Smooth muscle cell (in vitro differentiated cells): Measurements from ENCODE around the gene TRIM38. TPM values are rescaled to one million over a fixed set of nuclear protein-coding genes. Genes with fewer than 3 reads are reported as not detected.
"Not testable (repeated sequence)": the region's sequence is repeated elsewhere in the genome, so short reads cannot be mapped to it uniquely, and the experiment has no call there.

Source experiments
- DNase-seq: peaks from one replicate; lab custom pipeline; 2025; ENCODE audit not compliant: unreplicated experiment; lab: John Stamatoyannopoulos, UW
- H2AFZ ChIP-seq: fragments of 200-600 bp; sonication (generic); 2 replicates; pipeline ENCODE4 v1.6.0; 2016; ENCODE audit warnings: antibody characterized with exemption, low read depth, mild to moderate bottlenecking
- H3F3A ChIP-seq: fragments of 200-600 bp; sonication (generic); 2 replicates; pipeline ENCODE4 v1.6.0; 2017; ENCODE audit warnings: antibody characterized with exemption, low read depth
- H3K27ac ChIP-seq: fragments of 200-600 bp; sonication (generic); 2 replicates; pipeline ENCODE4 v1.5.1; 2016; ENCODE audit warnings: low read depth, mild to moderate bottlenecking
- H3K27me3 ChIP-seq: fragments of 200-600 bp; sonication (generic); 2 replicates; pipeline ENCODE4 v1.6.1; 2016; ENCODE audit warnings: low read depth, mild to moderate bottlenecking
- H3K36me3 ChIP-seq: fragments of 200-600 bp; sonication (generic); 2 replicates; pipeline ENCODE4 v1.5.1; 2016; ENCODE audit warnings: low read depth
- H3K4me1 ChIP-seq: fragments of 200-600 bp; sonication (generic); 2 replicates; pipeline ENCODE4 v1.5.1; 2016; ENCODE audit warnings: low read depth
- H3K4me2 ChIP-seq: fragments of 200-600 bp; sonication (generic); 2 replicates; pipeline ENCODE4 v1.6.0; 2016; ENCODE audit warnings: mild to moderate bottlenecking
- H3K4me3 ChIP-seq: fragments of 200-600 bp; sonication (generic); 2 replicates; pipeline ENCODE4 v1.5.1; 2016; ENCODE audit warnings: mild to moderate bottlenecking
- H3K79me2 ChIP-seq: fragments of 200-600 bp; sonication (generic); 2 replicates; pipeline ENCODE4 v1.6.0; 2016; ENCODE audit warnings: low read depth, mild to moderate bottlenecking
- H3K9ac ChIP-seq: fragments of 200-600 bp; sonication (generic); 2 replicates; pipeline ENCODE4 v1.6.0; 2016; ENCODE audit warnings: low read depth
- H3K9me3 ChIP-seq: fragments of 200-600 bp; sonication (generic); replicated peaks from 2 replicates; pipeline ENCODE4 v1.5.1; 2016; ENCODE audit warnings: low read depth
- H4K20me1 ChIP-seq: fragments of 200-600 bp; sonication (generic); 2 replicates; pipeline ENCODE4 v1.6.0; 2016; ENCODE audit warnings: low read depth
- CTCF ChIP-seq: fragments of 200-600 bp; sonication (generic); IDR thresholded peaks from 2 replicates; pipeline ENCODE4 v1.5.1; 2017; ENCODE audit warnings: borderline replicate concordance, mild to moderate bottlenecking, antibody characterized with exemption; ENCODE audit not compliant: insufficient read depth, poor library complexity, severe bottlenecking
- WGBS: methylation state at CpG from one replicate; pipeline ENCODE4 v1.1.7; 2016; ENCODE audit warnings: low lambda C conversion rate; 5-methylcytosine and 5-hydroxymethylcytosine counted together
- polyA plus RNA-seq: library from polyadenylated mRNA; unstranded; fragments of >200 nt; fragmentation: Nextera tagmentation; extraction: Ambion mirVana; gene quantifications from 2 replicates; pipeline ENCODE4 v1.2.1, GENCODE V29; 2016
- total RNA-seq: library from RNA; depleted of rRNA; stranded (reverse); fragments of >200 nt; gene quantifications from 2 replicates; pipeline ENCODE4 v1.2.3, GENCODE V29; 2014

The TRIM38 gene
- total and polyA plus RNA-seq, 2 experiments from 2014 or later = 6.1 to 9.1 TPM

GRCh38 chr6:26009817-26010216 is 47.2 kb downstream of the TRIM38 start:
- Histone ChIP-seq H3K79me2 (no peaks in the 10 kb centered on the region), H3F3A (no peaks in the 10 kb centered on the region), H4K20me1 (no peaks in the 10 kb centered on the region), H3K27ac (no peak overlapping the region), H2AFZ (no peak overlapping the region), H3K4me2 (no peak overlapping the region), H3K9ac (no peak overlapping the region), H3K4me1 (no peaks in the 10 kb centered on the region), H3K4me3 (no peak overlapping the region), H3K36me3 (no peaks in the 10 kb centered on the region), H3K9me3 (no peaks in the 10 kb centered on the region), H3K27me3 (no peaks in the 10 kb centered on the region)
- no peak for DNase-seq
- no peak for TF ChIP-seq CTCF
- WGBS = 93% methylated on average over 4 of the region's 4 CpGs

GRCh38 chr6:26012061-26012460 is 49.5 kb downstream of the TRIM38 start:
- no peaks in the 10 kb centered on the region for H3K79me2 ChIP-seq
- no peaks in the 10 kb centered on the region for H3F3A ChIP-seq
- TF ChIP-seq CTCF = no peak
- H4K20me1 ChIP-seq = no peaks in the 10 kb centered on the region
- no peak overlapping the region for H3K27ac ChIP-seq
- H3K9me3 ChIP-seq = no peaks in the 10 kb centered on the region
- no peak overlapping the region for H3K4me3 ChIP-seq
- DNase-seq = no peak
- no peaks in the 10 kb centered on the region for H3K4me1 ChIP-seq
- no peaks in the 10 kb centered on the region for H3K27me3 ChIP-seq
- no peak overlapping the region for H3K4me2 ChIP-seq
- no peak overlapping the region for H2AFZ ChIP-seq
- WGBS = 71% methylated on average over 2 of the region's 2 CpGs
- no peaks in the 10 kb centered on the region for H3K36me3 ChIP-seq
- no peak overlapping the region for H3K9ac ChIP-seq

GRCh38 chr6:26014386-26014785 is 51.8 kb downstream of the TRIM38 start:
- H3K9me3 ChIP-seq, H3K4me3 ChIP-seq, H3K4me1 ChIP-seq, H3K36me3 ChIP-seq, H2AFZ ChIP-seq, H4K20me1 ChIP-seq, H3F3A ChIP-seq, H3K9ac ChIP-seq, H3K79me2 ChIP-seq, DNase-seq, H3K4me2 ChIP-seq, H3K27me3 ChIP-seq, H3K27ac ChIP-seq: not testable (repeated sequence)
- WGBS = 88% methylated on average over 5 of the region's 5 CpGs

GRCh38 chr6:26016245-26016962 is 53.8 kb downstream of the TRIM38 start:
- H3K27ac ChIP-seq = no peak overlapping the region
- no peak overlapping the region for H2AFZ ChIP-seq
- H3K79me2 ChIP-seq = no peaks in the 10 kb centered on the region
- H3K4me3 ChIP-seq = no peak overlapping the region
- no peak overlapping the region for H3K9ac ChIP-seq
- H3K4me2 ChIP-seq = no peak overlapping the region
- DNase-seq = no peak
- no peaks in the 10 kb centered on the region for H3K36me3 ChIP-seq
- H3K27me3 ChIP-seq = no peaks in the 10 kb centered on the region
- H3K4me1 ChIP-seq = no peaks in the 10 kb centered on the region
- no peaks in the 10 kb centered on the region for H3K9me3 ChIP-seq
- peaks cover 7% of the 10 kb centered on the region for H3F3A ChIP-seq
- no peak for TF ChIP-seq CTCF
- no peaks in the 10 kb centered on the region for H4K20me1 ChIP-seq
- 91% methylated on average over 29 of the region's 29 CpGs for WGBS
